GM10248 (cell line): ENCODE measurements around the gene ZMYM5.
"Not testable (repeated sequence)": the region's sequence is repeated elsewhere in the genome, so short reads cannot be mapped to it uniquely, and the experiment has no call there.

Experiments used
- CTCF ChIA-PET: fragments of 300-600 bp; sonication (Branson Sonifier 250); formaldehyde crosslinking; extraction: SDS; loops from one replicate; lab custom pipeline; 2021; ENCODE audit warnings: antibody characterized with exemption; lab: Yijun Ruan, JAX
- POLR2A ChIA-PET: fragments of 350-650 bp; sonication (Branson Sonifier 250); formaldehyde crosslinking; extraction: SDS; loops from one replicate; lab custom pipeline; 2020; ENCODE audit warnings: antibody characterized with exemption; lab: Yijun Ruan, JAX
- DNase-seq: peaks from one replicate; pipeline ENCODE4 v3.0.0; 2012; ENCODE audit errors: extremely low spot score
- TF ChIP-seq, protein P1 (sequence below): IDR thresholded peaks from 2 replicates; pipeline ENCODE4 v1.5.1; 2012; ENCODE audit warnings: mild to moderate bottlenecking, low read depth; ENCODE audit errors: extremely low read depth, missing control alignments, control extremely low read depth

The ZMYM5 gene

DNA sequence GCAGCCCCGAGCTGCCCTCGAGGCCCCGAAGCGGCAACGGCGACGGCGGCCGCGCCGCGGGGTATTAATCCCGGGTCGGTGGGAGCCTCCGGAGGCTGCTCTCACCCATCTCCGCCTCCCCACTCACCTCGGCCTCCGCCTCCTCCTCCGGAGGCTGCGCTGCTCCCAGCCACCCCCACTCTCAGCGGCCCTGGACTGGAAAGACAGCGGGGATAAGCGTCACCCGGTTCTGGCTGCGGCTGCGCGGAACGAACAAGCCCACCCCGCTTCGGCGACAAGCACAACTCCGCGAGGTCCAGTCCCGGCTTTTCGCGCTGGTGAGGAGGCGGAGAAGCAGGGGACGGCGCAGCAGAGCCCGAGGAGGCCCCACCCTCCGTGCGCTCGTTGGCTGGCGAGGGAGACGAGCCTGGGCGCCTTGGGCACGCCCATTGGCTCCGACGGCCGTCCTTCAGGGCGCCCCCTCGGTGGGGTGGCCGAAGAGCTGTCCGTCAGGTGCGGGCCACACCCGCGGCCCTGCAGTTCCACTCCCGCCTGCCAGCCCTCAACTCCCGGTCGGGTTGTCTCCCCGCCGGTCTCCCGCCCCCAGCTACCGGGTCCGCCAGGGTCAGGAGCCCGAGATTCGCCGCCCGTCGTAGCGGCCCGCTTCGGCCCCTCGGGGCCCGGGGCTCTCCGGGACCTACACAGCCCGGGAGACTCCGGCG is at the start of gene ZMYM5:
Gene ZMYM5, minus strand, starts transcription at position 327 of the 701 bp plus-strand sequence. CDS start 11,469 bp downstream, outside the sequence.
- peak; percentile 98 for DNase-seq
- ChIA-PET POLR2A (interaction anchor here (0.5 to 1.3 kb wide), 5 partner anchors 11 to 1269 kb away, joined by 3 to 4 read pairs (median 3); no protein-coding TSS in a partner anchor), CTCF (interaction anchor here (0.9 to 4.0 kb wide), 7 partner anchors 13 to 319 kb away, joined by 3 to 39 read pairs (median 4); no protein-coding TSS in a partner anchor)
- TF ChIP-seq, protein P1, sequence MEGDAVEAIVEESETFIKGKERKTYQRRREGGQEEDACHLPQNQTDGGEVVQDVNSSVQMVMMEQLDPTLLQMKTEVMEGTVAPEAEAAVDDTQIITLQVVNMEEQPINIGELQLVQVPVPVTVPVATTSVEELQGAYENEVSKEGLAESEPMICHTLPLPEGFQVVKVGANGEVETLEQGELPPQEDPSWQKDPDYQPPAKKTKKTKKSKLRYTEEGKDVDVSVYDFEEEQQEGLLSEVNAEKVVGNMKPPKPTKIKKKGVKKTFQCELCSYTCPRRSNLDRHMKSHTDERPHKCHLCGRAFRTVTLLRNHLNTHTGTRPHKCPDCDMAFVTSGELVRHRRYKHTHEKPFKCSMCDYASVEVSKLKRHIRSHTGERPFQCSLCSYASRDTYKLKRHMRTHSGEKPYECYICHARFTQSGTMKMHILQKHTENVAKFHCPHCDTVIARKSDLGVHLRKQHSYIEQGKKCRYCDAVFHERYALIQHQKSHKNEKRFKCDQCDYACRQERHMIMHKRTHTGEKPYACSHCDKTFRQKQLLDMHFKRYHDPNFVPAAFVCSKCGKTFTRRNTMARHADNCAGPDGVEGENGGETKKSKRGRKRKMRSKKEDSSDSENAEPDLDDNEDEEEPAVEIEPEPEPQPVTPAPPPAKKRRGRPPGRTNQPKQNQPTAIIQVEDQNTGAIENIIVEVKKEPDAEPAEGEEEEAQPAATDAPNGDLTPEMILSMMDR, result no peak

DNA sequence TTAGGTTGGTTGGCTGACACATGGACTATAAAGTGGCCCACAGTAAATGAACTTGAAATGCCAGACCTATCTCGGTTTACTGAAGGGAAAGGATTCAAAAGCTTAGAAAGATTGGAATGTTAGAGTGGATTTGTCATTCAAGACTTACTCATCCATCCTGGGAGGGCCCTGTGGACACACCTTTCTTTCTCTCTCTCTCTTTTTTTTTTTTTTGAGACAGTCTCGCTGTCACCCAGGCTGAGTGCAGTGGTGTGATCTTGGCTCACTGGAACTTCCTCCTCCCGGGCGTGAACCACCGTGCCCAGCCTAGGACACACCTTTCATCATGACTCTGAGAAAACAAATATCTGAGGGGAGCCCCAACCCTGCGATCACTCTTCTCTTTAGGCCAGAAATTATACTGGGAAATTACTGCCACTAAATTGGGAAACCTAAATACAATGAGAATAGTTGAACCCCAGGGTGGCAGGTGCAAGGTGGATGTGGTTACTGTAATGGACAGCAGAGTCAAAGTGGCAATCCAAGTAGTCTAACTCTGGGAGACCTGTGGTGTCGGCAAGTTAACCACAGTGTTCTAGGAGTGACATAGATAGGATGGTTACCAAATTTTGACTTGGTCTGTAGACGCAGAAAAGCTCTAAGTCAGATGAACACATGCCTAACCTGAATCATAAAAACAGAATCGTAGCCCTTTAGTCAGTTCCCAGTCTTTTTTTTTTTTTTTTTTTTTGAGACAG is 47.1 kb upstream of the ZMYM5 start:
- ChIA-PET POLR2A (no interaction called here), CTCF (no interaction called here)
- TF ChIP-seq, protein P1, result no peak
- no peak for DNase-seq

DNA sequence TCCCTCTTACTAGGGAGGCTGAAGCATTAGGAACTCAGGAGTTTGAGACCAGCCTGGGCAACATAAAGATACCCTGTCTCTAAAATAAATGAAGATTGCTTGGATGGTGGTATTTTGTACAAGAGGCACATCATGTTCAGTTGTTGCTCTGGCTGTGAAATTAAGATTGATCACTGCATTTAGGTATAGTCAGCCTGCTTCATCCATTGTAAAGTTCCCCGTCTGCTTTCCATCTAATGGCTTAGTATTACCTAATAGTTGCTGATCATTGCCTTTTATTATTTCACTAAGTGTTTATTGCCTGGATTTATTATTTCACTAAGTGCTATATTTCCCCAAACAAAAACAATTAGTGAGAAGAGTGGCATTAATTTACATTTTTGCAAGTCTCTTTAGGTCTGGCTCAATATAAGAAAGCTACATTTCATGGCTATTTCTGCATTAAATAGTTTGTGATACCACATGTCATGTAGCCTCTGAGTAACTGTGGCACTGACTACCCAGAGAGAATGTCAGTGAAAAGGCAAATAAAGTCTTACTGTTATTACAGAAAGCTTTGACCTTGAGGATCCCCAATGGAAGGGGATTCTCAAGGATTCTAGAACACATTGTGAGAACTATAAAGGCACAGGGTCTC is 45.0 kb upstream of the ZMYM5 start:
- ChIA-PET CTCF (no interaction called here), POLR2A (no interaction called here)
- no peak for DNase-seq
- TF ChIP-seq, protein P1, result no peak

DNA sequence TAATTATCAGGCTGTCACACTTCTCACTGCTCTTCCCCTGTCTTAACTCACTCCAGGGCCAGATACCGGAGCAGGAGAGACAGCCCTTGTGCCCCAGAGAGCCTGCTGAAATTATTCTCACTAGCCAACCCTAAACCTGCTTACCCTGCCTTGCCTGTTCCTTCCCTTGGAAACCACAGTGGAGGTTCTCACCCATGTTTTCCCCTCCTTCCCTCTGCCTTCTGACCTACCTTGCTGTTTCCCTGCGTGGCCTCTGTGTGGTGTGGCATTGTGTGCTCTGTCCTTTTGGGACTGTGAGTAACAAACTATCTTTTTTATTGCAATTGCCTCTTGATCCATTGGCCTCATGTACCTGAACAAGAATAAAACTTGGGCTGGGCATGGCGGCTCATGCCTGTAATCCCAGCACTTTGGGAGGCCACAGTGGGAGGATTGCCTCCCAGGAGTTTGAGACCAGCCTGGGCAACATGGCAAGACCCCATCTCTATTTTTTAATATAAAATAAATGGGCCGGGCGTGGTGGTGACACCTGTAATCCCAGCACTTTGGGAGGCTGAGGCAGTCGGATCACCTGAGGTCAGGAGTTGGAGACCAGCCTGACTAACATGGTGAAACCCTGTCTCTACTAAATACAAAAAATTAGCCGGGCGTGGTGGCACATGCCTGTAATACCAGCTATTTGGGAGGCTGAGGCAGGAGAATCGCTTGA is 42.2 kb upstream of the ZMYM5 start:
- CTCF ChIA-PET, DNase-seq, POLR2A ChIA-PET: not testable (repeated sequence)

DNA sequence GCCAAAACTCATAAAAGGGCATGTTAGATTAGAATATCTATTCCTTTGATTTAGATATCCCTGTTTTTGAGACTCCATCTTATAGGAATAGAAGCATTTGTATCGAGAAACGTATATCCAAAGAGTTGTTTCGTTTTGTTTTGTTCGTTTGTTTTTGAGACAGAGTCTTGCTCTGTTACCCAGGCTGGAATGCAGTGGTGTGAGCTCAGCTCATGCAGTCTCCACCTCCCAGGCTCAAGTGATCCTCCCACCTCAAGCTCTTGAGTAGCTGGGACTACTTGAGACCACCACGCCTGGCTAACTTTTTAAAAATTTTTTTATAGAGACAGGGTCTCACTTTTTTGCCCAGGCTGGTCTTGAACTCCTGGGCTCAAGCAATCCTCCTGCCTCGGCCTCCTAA is 26.6 kb upstream of the ZMYM5 start:
- TF ChIP-seq, protein P1, result no peak
- DNase-seq, result no peak
- POLR2A ChIA-PET, result no interaction called here
- CTCF ChIA-PET, result interaction anchor here (1.4 kb wide), 1 partner anchor 15 kb away, joined by 4 read pairs; no protein-coding TSS in a partner anchor

DNA sequence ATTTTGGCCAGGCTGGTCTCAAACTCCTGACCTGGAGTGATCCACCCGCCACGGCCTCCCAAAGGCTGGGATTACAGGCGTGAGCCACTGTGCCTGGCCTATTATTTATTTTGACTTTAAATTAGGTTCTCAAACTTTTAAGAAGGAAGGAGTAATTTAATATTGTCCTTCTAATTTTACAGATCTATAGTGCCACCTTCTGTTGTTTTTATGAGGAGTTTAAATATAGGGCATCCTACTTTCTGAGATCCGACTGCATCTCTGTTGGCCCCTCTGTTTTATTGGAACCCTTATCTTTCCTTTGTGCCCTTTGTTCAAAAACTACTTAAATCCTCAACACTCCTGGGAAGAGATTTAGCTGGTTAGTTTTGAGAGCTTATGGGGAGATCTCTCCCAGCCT is 25.4 kb upstream of the ZMYM5 start:
- ChIA-PET CTCF (interaction anchor here (0.9 to 2.0 kb wide), 3 partner anchors 10 to 279 kb away, joined by 3 to 6 read pairs (median 3); no protein-coding TSS in a partner anchor), POLR2A (no interaction called here)
- DNase-seq, result no peak
- TF ChIP-seq, protein P1, result no peak
